ENCODE results near the gene HOXD8.

The HOXD8 gene

DNA sequence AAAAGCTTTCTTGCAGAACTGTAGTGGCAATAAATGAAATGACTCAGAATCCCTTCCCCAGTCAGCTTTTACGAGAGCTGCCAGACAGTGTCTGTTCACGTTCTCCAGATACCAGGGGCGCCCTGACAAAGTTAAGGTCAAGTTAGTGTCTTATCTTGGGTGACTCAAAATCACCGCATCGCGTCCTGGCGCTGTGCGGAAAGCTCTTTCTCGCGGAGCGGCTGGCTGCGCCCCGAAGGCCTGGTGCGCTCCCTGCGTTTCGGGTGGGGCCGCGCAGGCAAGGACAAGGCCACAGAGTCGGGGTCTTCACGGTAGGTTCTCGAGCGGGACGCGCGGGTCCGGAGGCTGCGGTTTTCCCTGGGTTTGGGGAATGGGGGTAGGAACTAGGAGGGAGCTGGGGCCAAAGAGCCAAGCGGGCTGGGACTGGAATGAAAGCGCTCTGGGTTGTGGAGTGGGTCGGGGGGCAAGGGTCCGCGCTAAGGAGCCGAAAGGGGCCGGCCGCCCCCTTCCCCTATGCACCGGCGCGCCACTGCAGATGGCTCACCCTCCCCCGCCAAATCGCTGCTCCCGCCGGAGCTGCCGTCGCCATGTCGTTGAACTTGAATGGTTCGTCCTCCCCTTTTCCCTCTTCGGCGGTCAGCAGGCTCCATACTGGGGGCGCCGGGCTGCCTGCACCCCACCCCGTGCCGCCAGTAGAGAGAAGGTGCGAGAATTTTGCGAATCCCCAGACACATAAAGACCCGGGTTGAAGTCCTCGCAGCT lies 25.0 kb upstream of the HOXD8 start (continued):
- TF ChIP-seq, protein P1, sequence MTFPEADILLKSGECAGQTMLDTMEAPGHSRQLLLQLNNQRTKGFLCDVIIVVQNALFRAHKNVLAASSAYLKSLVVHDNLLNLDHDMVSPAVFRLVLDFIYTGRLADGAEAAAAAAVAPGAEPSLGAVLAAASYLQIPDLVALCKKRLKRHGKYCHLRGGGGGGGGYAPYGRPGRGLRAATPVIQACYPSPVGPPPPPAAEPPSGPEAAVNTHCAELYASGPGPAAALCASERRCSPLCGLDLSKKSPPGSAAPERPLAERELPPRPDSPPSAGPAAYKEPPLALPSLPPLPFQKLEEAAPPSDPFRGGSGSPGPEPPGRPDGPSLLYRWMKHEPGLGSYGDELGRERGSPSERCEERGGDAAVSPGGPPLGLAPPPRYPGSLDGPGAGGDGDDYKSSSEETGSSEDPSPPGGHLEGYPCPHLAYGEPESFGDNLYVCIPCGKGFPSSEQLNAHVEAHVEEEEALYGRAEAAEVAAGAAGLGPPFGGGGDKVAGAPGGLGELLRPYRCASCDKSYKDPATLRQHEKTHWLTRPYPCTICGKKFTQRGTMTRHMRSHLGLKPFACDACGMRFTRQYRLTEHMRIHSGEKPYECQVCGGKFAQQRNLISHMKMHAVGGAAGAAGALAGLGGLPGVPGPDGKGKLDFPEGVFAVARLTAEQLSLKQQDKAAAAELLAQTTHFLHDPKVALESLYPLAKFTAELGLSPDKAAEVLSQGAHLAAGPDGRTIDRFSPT (tag by site-specific recombination; IDR thresholded peaks at IDR 0.05) = peak; percentile 46; the same call in 1 of the 2 replicates
- TF ChIP-seq ZNF692 (tag by site-specific recombination; IDR thresholded peaks at IDR 0.05) = peak; percentile 46; the same call in 1 of the 2 replicates
- no peak; the same call in 1 of the 2 replicates for TF ChIP-seq ZNF792 (tag by site-specific recombination; IDR thresholded peaks at IDR 0.05)

- H3K4me3 ChIP-seq (ENCODE audit: low read depth, low read length) = peak overlapping the region; percentile 74
- ChIA-PET CTCF (interaction anchor here (0.7 to 1.0 kb wide), 3 partner anchors 16 to 22 kb away, joined by 4 read pairs; no protein-coding TSS in a partner anchor), POLR2A (interaction anchor here (0.6 to 4.2 kb wide), 10 partner anchors 10 to 742 kb away, joined by 3 to 75 read pairs (median 4); partner anchors contain the start of genes HOXD13, HOXD8 and LNPK)
- H3K9me3 ChIP-seq (ENCODE audit: control insufficient read depth, insufficient read depth, low read depth, low read length) = no peaks in the 10 kb centered on the region
- H3K4me1 ChIP-seq (ENCODE audit: control insufficient read depth, insufficient read depth, low read length) = peaks cover 6% of the 10 kb centered on the region
- peak overlapping the region; percentile 100 for H3K27ac ChIP-seq (ENCODE audit: extremely low read depth, low read depth, low read length)
- peaks cover 0 to 15% of the 10 kb centered on the region in 2 experiments; a peak in 2 of 3 replicates for H3K36me3 ChIP-seq (ENCODE audit: control insufficient read depth in 2 of 2, insufficient read depth in 1 of 2, low read length in 2 of 2)
- TF ChIP-seq BCL11B (tag by site-specific recombination; IDR thresholded peaks at IDR 0.05; ENCODE audit: low read depth) (peak; percentile 59; the same call in 1 of the 2 replicates), ZNF335 (tag by site-specific recombination; conservative IDR thresholded peaks at IDR 0.05) (peak; percentile 18), SP3 (tag by site-specific recombination; IDR thresholded peaks at IDR 0.05) (peak; percentile 89), ZNF660 (tag by site-specific recombination; IDR thresholded peaks at IDR 0.05) (0 out of 2 replicates have a peak, but pooled peaks have one; percentile 35), ZNF677 (tag by site-specific recombination; IDR thresholded peaks at IDR 0.05) (no peak), ZBTB1 (tag by site-specific recombination; IDR thresholded peaks at IDR 0.05) (no peak), ZFP41 (tag by site-specific recombination; IDR thresholded peaks at IDR 0.05; ENCODE audit: borderline replicate concordance) (no peak), GLIS1 (tag by site-specific recombination; IDR thresholded peaks at IDR 0.05) (peak; percentile 90), IKZF3 (tag by site-specific recombination; IDR thresholded peaks at IDR 0.05) (peak; percentile 86), KLF7 (tag by site-specific recombination; IDR thresholded peaks at IDR 0.05; ENCODE audit: borderline replicate concordance) (peak; percentile 67; the same call in 1 of the 2 replicates), TRIM28 (IDR thresholded peaks at IDR 0.05; ENCODE audit: borderline replicate concordance, low read length) (peak; percentile 56; the same call in 1 of the 2 replicates), GFI1B (tag by site-specific recombination; IDR thresholded peaks at IDR 0.05) (no peak), KLF16 (tag by site-specific recombination; IDR thresholded peaks at IDR 0.05) (peak; percentile 58; the same call in 1 of the 2 replicates), ZNF830 (tag by site-specific recombination; IDR thresholded peaks at IDR 0.05; ENCODE audit: low read depth) (no peak)
- TF ChIP-seq, protein P2, sequence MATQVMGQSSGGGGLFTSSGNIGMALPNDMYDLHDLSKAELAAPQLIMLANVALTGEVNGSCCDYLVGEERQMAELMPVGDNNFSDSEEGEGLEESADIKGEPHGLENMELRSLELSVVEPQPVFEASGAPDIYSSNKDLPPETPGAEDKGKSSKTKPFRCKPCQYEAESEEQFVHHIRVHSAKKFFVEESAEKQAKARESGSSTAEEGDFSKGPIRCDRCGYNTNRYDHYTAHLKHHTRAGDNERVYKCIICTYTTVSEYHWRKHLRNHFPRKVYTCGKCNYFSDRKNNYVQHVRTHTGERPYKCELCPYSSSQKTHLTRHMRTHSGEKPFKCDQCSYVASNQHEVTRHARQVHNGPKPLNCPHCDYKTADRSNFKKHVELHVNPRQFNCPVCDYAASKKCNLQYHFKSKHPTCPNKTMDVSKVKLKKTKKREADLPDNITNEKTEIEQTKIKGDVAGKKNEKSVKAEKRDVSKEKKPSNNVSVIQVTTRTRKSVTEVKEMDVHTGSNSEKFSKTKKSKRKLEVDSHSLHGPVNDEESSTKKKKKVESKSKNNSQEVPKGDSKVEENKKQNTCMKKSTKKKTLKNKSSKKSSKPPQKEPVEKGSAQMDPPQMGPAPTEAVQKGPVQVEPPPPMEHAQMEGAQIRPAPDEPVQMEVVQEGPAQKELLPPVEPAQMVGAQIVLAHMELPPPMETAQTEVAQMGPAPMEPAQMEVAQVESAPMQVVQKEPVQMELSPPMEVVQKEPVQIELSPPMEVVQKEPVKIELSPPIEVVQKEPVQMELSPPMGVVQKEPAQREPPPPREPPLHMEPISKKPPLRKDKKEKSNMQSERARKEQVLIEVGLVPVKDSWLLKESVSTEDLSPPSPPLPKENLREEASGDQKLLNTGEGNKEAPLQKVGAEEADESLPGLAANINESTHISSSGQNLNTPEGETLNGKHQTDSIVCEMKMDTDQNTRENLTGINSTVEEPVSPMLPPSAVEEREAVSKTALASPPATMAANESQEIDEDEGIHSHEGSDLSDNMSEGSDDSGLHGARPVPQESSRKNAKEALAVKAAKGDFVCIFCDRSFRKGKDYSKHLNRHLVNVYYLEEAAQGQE (tag by site-specific recombination; IDR thresholded peaks at IDR 0.05) = no peak
- TF ChIP-seq, protein P3, sequence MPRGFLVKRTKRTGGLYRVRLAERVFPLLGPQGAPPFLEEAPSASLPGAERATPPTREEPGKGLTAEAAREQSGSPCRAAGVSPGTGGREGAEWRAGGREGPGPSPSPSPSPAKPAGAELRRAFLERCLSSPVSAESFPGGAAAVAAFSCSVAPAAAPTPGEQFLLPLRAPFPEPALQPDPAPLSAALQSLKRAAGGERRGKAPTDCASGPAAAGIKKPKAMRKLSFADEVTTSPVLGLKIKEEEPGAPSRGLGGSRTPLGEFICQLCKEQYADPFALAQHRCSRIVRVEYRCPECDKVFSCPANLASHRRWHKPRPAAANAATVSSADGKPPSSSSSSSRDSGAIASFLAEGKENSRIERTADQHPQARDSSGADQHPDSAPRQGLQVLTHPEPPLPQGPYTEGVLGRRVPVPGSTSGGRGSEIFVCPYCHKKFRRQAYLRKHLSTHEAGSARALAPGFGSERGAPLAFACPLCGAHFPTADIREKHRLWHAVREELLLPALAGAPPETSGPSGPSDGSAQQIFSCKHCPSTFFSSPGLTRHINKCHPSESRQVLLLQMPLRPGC (tag by site-specific recombination; IDR thresholded peaks at IDR 0.05) = no peak
- TF ChIP-seq, protein P4, sequence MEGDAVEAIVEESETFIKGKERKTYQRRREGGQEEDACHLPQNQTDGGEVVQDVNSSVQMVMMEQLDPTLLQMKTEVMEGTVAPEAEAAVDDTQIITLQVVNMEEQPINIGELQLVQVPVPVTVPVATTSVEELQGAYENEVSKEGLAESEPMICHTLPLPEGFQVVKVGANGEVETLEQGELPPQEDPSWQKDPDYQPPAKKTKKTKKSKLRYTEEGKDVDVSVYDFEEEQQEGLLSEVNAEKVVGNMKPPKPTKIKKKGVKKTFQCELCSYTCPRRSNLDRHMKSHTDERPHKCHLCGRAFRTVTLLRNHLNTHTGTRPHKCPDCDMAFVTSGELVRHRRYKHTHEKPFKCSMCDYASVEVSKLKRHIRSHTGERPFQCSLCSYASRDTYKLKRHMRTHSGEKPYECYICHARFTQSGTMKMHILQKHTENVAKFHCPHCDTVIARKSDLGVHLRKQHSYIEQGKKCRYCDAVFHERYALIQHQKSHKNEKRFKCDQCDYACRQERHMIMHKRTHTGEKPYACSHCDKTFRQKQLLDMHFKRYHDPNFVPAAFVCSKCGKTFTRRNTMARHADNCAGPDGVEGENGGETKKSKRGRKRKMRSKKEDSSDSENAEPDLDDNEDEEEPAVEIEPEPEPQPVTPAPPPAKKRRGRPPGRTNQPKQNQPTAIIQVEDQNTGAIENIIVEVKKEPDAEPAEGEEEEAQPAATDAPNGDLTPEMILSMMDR (tag by site-specific recombination; IDR thresholded peaks at IDR 0.05) = peak; percentile 79
- TF ChIP-seq, protein P5, sequence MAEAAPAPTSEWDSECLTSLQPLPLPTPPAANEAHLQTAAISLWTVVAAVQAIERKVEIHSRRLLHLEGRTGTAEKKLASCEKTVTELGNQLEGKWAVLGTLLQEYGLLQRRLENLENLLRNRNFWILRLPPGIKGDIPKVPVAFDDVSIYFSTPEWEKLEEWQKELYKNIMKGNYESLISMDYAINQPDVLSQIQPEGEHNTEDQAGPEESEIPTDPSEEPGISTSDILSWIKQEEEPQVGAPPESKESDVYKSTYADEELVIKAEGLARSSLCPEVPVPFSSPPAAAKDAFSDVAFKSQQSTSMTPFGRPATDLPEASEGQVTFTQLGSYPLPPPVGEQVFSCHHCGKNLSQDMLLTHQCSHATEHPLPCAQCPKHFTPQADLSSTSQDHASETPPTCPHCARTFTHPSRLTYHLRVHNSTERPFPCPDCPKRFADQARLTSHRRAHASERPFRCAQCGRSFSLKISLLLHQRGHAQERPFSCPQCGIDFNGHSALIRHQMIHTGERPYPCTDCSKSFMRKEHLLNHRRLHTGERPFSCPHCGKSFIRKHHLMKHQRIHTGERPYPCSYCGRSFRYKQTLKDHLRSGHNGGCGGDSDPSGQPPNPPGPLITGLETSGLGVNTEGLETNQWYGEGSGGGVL (tag by site-specific recombination; IDR thresholded peaks at IDR 0.05) = peak; percentile 97
These were observed 24.3 kb upstream of the HOXD8 start for GRCh38 chr2:176105078-176105729.
